Fibroblast of skin of abdomen (primary cell): ENCODE measurements around the gene SLC25A33.
A peak's percentile ranks its signal among the peaks of the same experiment; 100 is the strongest.

Experiments used
- DNase-seq: peaks from one replicate; pipeline ENCODE4 v3.0.0-alpha.2; 2013

Gene SLC25A33

GRCh38 chr1:9589144-9589718 lies 50.0 kb downstream of the SLC25A33 start:
- DNase-seq = peak; percentile 22

DNA sequence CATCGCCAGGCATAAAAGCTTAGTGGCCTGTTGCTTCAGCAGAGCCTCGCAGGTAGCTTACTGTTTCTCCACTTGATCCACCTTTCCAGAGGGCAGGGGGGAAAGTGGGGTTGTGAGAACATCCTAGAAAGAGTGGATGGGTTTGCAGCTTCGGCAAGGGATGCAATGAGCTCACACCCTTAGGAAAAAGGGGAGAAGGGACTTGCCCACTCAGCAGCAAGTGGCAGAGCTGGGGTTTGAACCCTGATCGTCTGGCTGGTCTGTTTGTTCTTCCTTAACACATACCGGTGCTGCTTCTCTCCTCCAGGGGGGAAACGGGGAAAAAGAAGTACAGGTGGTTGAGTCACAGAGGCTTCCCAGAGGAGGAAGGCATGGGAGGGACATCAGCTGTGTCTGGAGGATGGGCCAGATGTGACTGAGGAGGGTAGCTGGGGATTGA lies 50.5 kb downstream of the SLC25A33 start:
- DNase-seq = no peak

DNA sequence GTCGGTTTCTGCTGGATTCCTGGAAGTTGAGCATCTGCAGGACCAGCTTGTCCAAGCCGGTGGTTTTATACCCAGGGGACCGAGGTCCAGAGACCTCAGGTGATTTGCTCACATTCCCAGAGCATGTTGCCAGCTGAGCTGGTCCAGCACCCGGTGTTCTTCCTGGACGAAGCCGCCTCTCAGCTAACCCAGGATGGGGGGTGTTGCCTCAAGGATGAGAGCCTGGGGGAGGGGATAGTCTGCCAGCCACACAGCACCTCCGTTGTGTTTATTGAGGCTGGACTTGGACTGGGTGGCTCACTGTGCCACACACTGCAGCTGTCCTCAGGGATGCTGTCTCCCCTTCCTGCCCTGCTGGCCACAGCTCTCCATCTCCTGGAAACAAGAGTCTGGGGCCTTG lies 50.9 kb downstream of the SLC25A33 start:
- no peak for DNase-seq

DNA sequence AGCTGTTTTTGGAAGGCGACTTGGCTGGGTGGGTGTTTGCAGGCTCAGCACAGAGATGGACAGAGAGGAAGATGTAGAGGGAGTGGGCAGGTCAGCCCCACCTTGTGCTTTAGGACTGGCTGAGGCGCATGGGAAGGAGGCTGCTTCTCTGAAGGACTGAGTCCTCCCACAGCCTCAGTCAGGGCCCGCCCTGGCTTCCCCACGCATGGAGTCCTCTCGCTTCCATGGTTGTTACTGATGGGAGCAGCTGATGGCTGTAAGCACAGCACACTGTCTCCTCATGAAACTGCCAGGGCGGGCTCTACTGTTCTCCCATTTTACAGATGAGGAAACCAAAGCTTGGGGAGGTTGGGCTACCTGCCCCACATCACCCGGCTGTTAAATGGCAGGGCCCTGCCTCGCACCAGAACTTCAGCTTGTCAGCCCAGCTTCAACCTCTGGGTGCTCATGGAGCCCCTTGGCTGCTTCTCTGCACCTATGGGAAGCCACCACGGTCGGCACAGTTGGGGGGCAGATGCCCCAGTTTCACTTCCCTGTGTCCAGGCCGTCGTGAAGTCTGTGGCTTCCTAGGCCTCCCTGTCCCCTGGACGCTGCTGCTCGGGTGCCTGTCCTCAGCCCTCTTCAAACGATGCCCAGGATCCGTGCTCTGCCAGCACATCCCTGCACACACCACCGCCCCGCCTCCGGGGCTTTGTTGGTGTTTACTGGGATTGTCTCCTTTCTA lies 51.8 kb downstream of the SLC25A33 start:
- DNase-seq = no peak

DNA sequence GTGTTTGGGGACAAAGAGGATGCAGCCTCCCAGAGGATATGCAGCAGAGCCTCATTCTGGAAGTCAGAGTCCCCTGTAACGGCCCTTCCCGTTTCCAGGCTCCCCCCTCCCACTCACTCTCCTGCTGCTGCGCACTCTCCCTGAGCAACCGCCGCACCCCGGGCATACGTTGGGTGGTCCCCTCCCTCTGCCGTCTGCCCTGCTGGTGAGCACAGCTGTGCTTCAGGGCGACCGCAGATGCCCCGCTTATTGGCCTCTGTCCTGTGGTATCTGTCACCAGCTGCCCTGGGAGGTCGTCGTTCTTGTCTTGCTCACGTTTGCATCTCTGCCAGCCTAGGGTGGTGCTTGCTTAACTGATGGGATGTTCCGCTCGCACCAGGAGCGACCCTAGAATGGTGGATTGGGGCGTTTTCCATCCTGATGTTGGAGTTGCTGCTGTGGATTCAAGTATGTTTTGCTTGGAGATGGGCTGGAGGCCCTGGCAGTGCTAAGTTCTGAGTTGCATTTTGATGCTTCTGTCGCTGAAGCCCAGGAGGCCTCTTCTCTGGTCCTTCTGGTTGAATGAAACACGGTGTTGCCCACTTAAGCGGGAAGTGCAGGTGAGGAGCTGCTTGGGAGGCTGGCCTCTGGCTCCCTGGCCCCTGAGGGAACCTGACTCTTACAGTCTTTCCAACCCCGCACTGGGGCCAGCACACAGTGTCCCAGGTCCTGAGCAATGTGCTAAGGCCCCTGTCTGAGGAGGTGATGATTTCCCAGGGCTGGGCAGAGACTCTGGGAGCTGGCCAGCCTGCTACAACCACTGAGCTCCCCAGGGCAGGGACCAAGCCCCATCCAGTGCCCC lies 52.6 kb downstream of the SLC25A33 start:
- DNase-seq = no peak

- no peak for DNase-seq
Measured at GRCh38 chr1:9592510-9593075, 53.3 kb downstream of the SLC25A33 start.

GRCh38 chr1:9593147-9593491 lies 53.9 kb downstream of the SLC25A33 start:
- DNase-seq = no peak

DNA sequence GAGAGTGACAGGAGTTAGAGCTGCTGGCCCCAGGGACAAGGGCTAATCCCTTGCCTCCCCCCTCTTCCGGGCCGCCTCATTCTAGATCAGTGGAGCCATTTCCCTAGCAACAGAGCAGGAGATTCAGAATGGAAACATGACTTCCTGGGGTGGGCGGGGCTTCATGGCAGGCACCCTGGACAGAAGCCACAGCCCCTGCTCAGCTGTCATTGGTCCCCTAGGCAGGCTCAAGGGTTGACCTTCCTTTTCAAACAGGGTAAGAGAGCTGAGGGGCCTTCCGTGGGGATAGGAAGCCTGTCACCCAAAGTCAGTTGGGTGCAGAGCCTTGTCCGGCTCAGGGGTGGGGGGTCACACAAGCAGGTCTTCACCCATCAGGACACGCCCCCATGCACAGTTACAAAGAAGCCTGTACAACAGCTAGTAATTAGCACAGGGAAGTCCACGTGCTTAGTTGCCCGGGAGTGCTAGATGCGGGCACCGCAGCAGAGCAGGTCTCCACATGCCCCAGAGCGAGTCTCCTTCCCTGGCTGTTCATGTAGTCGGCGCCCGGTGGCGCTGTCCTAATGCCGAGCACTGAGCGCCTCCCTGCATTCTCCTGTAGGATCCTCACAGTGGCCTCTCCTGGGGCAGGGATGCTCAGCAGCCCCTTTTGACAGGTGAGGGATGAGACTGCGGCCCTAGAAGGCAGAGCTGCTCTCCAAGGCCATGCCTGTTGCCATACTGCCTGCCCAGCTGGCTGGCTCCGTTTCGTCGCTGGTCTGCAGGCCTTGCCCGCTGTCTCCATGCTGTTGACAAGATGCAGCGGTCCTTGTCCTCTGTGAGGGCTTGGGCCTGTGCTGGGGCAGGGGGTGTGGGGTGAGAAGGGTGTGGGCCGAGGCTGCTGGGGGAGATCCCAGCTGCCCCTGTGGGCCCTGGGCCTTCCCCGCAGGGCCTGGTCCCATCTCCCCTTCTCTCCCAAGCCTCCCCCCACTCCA lies 54.5 kb downstream of the SLC25A33 start:
- DNase-seq = peak; percentile 64

DNA sequence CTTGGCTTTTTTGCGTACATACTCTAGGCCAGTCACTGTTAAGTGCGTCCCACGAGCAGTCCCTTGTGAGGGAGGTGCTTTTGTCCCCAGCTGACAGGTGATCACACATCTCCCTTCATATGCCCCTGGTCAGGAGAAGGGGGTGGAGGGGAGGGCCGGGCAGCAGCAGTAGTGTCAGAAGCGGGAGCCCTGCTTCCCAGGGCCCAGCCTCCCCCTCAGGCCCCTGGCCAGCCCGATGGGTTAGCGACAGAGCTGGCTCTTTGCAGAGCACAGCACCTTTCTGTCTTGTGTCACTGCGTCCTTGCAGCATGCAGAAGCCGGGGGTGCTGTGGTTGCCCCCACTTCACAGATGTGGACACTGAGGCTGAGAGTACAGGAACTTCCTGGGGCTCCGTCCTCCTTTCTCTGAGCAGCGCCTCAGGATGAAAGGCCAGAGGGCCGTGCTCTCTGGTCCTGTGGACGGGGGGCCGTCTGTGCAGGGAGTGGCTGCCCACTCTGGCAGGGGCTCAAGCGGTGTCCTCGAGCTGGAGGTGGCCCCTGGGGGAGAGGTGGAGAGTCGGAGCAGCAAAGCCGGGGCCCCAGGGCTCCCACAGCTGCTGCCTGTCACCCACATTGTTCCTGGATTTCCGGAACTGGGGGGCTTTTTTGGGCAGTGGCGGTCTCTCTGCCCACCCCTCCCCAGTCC lies 55.3 kb downstream of the SLC25A33 start:
- no peak for DNase-seq

DNA sequence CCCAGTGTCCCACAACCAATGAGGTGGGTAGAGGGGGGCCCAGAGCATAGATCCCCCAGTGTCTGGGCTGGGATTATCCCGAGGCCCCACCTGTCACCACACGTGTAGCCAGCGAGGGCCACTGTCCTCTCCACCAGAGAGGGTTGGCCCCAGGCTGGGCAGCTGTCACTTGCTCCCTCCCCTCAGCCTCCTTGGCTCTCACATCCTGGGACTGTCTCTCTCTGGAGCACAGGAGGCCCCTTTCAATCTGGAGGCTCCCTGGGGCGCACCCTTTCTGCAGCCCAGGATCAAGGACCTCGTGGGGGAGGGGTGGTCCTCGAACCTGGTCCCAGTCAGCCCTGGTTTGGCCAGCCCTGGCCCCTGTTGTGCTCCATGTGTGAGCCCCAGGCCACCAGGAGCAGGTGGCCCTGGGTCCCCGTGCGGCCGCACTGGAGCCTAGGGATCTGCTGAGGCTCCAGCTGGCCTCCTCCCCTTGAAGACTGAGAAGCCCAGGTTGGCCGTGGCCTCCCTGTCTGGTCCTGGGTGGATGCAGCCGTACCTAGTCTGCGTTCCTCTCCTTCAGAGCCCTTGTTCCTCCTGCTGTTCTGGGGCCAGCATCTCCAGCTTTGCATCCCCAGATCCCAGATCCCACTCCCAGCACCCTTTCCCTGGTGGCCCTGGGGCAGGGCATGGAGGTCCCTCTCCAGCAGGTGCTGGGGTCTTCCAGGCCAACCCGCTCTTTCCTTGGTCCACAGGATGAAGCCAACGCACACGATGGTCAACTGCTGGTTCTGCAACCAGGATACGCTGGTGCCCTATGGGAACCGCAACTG lies 56.1 kb downstream of the SLC25A33 start:
- DNase-seq = no peak

DNA sequence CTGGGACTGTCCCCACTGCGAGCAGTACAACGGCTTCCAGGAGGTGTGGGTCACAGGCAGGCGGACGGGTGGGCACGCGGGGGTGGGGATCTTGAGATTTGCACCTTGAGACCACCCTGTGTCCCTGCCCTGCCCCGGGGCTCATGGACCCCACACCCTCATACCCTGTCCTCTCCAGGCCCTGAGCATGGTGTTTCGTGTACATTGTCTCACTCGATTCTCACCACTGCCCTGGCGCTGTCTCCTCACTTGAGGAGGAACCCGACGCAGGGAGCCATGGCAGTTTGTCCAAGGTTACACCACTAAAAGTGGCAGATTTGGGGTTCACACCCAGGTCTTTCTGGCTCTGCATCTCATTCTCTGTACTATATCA lies 56.7 kb downstream of the SLC25A33 start:
- DNase-seq = no peak

GRCh38 chr1:9596415-9597123 lies 57.3 kb downstream of the SLC25A33 start:
- no peak for DNase-seq

- DNase-seq = no peak
Measured at GRCh38 chr1:9597361-9598315, 58.4 kb downstream of the SLC25A33 start.

DNA sequence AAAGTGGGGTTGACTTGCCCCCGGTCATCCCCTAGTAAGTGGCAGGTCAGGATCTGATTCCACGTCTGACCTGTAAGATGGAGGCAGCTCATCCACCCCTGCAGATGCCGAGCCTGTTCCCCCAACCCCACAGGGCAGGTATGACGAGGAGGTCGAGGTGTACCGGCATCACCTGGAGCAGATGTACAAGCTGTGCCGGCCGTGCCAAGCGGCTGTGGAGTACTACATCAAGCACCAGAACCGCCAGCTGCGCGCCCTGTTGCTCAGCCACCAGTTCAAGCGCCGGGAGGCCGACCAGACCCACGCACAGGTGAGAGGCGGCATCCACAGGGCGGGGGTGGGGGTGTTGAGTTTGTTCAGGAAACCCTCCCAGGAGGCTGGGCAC lies 59.0 kb downstream of the SLC25A33 start:
- DNase-seq = no peak

DNA sequence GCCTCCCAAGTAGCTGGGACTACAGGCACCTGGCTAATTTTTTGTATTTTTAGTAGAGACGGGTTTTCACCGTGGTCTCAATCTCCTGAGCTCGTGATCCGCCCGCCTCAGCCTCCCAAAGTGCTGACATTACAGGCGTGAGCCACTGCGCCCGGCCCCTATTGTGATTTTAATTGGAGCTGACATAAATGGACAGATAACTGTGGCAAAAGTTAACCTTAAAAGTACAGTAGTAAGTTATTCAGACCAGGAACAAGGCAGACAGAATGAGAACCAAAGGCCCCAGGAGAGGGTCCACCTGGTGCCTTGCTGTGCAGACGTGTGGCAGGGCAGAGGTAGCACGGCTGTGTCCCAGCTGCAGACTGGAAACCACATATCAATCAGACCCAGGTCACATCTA lies 60.5 kb downstream of the SLC25A33 start:
- DNase-seq = no peak

GRCh38 chr1:9600861-9601834 lies 61.9 kb downstream of the SLC25A33 start:
- no peak for DNase-seq

GRCh38 chr1:9601942-9602793 lies 62.9 kb downstream of the SLC25A33 start:
- DNase-seq = no peak
